GM12891 (cell line): ENCODE data around the gene STIMATE.

Experiments used
- DNase-seq: peaks from one replicate; pipeline ENCODE4 v3.0.0; 2011; ENCODE audit warnings: low spot score; ENCODE audit not compliant: insufficient read length
- FAIRE-seq: peaks from 2 replicates; lab custom pipeline; 2011; peaks lifted over from hg19 to GRCh38; lab: Jason Lieb, UNC
- PAX5 ChIP-seq: IDR thresholded peaks from 2 replicates; pipeline ENCODE4 v1.6.1; 2011; ENCODE audit warnings: low read length, moderate library complexity, mild to moderate bottlenecking; ENCODE audit not compliant: insufficient read depth, severe bottlenecking
- POLR2A ChIP-seq: IDR thresholded peaks from 2 replicates; pipeline ENCODE4 v1.6.1; 2011; ENCODE audit warnings: low read depth, low read length, control low read depth
- POLR2AphosphoS5 ChIP-seq: IDR thresholded peaks from 2 replicates; pipeline ENCODE4 v1.6.1; 2011; ENCODE audit warnings: low read depth, low read length, control low read depth
- POU2F2 ChIP-seq: IDR thresholded peaks from 2 replicates; pipeline ENCODE4 v1.6.1; 2011; ENCODE audit warnings: low read depth, mild to moderate bottlenecking, control low read depth, low read length, moderate library complexity
- SPI1 ChIP-seq: IDR thresholded peaks from 2 replicates; pipeline ENCODE4 v1.6.1; 2011; ENCODE audit warnings: low read depth, low read length, control low read depth
- TAF1 ChIP-seq: IDR thresholded peaks from 2 replicates; pipeline ENCODE4 v1.6.1; 2011; ENCODE audit warnings: low read depth, low read length, control low read depth

Gene STIMATE

GRCh38 chr3:52894756-52895155 is 2.6 kb downstream of the STIMATE start:
- FAIRE-seq (no peak), DNase-seq (no peak)
- TF ChIP-seq POLR2A = no peak
- TF ChIP-seq SPI1 = no peak
- no peak for TF ChIP-seq TAF1

- FAIRE-seq (peak; percentile 71), DNase-seq (no peak)
- TF ChIP-seq SPI1 (no peak), TAF1 (no peak), POLR2A (no peak), PAX5 (no peak), POU2F2 (no peak), POLR2AphosphoS5 (no peak)
Measured at GRCh38 chr3:52893723-52894122, 3.6 kb downstream of the STIMATE start.

GRCh38 chr3:52892625-52893311 is 4.6 kb downstream of the STIMATE start:
- FAIRE-seq (peak; percentile 76), DNase-seq (no peak)
- TF ChIP-seq SPI1 = no peak
- no peak for TF ChIP-seq TAF1
- TF ChIP-seq POLR2A = no peak
- TF ChIP-seq POLR2AphosphoS5 = no peak
- TF ChIP-seq POU2F2 = no peak
- TF ChIP-seq PAX5 = no peak

GRCh38 chr3:52892290-52892624 is 5.1 kb downstream of the STIMATE start:
- FAIRE-seq (no peak), DNase-seq (no peak)
- TF ChIP-seq POU2F2 = no peak
- no peak for TF ChIP-seq PAX5
- TF ChIP-seq TAF1 = no peak
- no peak for TF ChIP-seq POLR2A
- TF ChIP-seq POLR2AphosphoS5 = no peak
- no peak for TF ChIP-seq SPI1

- FAIRE-seq (peak; percentile 55), DNase-seq (no peak)
- no peak for TF ChIP-seq POLR2AphosphoS5
- no peak for TF ChIP-seq PAX5
- no peak for TF ChIP-seq POU2F2
- TF ChIP-seq POLR2A = no peak
- no peak for TF ChIP-seq SPI1
- no peak for TF ChIP-seq TAF1
Measured at GRCh38 chr3:52891615-52892081, 5.7 kb downstream of the STIMATE start.

- DNase-seq (no peak), FAIRE-seq (no peak)
- TF ChIP-seq PAX5 (no peak), POLR2AphosphoS5 (no peak), POLR2A (no peak), POU2F2 (no peak), SPI1 (no peak), TAF1 (no peak)
Measured at GRCh38 chr3:52891164-52891563, 6.2 kb downstream of the STIMATE start.

- DNase-seq (no peak), FAIRE-seq (no peak)
- TF ChIP-seq POLR2AphosphoS5 (no peak), POU2F2 (no peak), PAX5 (no peak), SPI1 (no peak), TAF1 (no peak), POLR2A (no peak)
Measured at GRCh38 chr3:52890735-52891134, 6.6 kb downstream of the STIMATE start.

GRCh38 chr3:52889901-52890300 is 7.4 kb downstream of the STIMATE start:
- FAIRE-seq (no peak), DNase-seq (no peak)

GRCh38 chr3:52887166-52887565 is 10.2 kb downstream of the STIMATE start:
- FAIRE-seq (no peak), DNase-seq (no peak)
- TF ChIP-seq POLR2AphosphoS5 (no peak), SPI1 (no peak), POLR2A (no peak), TAF1 (no peak), PAX5 (no peak), POU2F2 (no peak)

More at GRCh38 chr3:52889901-52890300, 7.4 kb downstream of the STIMATE start:
- TF ChIP-seq POLR2AphosphoS5 (no peak), TAF1 (no peak), POU2F2 (no peak), SPI1 (no peak), POLR2A (no peak), PAX5 (no peak)
